Measurements from ENCODE around the gene TMC4.
"Not testable (repeated sequence)": the region's sequence is repeated elsewhere in the genome, so short reads cannot be mapped to it uniquely, and the experiment has no call there.

Gene TMC4

GRCh38 chr19:54179262-54179852, 6.4 kb upstream of the TMC4 start:
- TF ChIP-seq POLR2A (IDR thresholded peaks at IDR 0.05; ENCODE audit: low read depth, low read length): no peak
- FAIRE-seq: no peak
- no peak for DNase-seq (ENCODE audit: insufficient read length, low spot score)

DNA sequence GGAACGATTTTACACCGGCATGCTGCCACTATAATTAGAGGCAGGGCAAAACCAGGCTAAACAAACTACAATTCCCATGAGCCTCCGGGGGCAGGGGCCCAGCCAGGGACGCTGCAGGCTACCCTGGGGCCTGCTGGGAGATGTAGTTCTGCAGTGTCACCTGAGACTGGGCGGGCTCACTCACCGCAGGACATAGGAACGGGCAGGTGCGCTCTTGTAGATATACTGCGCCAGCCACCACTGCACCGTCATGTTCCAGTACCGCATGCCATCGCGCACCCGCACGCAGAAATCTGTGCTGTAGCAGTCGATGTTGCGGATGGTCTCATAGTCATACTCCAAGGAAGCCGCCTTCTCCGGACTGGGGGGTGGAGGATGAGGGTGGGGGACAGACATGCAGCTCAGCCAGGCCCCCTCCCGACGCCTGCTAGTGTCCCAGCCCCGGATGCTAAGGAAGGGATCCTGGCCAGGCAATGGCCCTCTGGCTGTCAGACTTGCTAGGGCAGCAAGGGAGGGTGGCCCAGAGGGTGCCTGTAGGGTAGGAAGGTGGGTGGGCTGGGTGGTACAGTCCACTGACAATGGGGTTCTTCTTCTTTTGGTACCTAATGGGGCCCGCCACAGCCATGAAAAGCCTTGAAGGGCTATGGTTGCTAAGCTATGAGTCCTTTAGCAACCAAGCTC, 5.8 kb upstream of the TMC4 start:
- FAIRE-seq: no peak
- DNase-seq (ENCODE audit: insufficient read length, low spot score): no peak
- peak; percentile 15; the same call in 1 of the 2 replicates for TF ChIP-seq POLR2A (IDR thresholded peaks at IDR 0.05; ENCODE audit: low read depth, low read length)

DNA sequence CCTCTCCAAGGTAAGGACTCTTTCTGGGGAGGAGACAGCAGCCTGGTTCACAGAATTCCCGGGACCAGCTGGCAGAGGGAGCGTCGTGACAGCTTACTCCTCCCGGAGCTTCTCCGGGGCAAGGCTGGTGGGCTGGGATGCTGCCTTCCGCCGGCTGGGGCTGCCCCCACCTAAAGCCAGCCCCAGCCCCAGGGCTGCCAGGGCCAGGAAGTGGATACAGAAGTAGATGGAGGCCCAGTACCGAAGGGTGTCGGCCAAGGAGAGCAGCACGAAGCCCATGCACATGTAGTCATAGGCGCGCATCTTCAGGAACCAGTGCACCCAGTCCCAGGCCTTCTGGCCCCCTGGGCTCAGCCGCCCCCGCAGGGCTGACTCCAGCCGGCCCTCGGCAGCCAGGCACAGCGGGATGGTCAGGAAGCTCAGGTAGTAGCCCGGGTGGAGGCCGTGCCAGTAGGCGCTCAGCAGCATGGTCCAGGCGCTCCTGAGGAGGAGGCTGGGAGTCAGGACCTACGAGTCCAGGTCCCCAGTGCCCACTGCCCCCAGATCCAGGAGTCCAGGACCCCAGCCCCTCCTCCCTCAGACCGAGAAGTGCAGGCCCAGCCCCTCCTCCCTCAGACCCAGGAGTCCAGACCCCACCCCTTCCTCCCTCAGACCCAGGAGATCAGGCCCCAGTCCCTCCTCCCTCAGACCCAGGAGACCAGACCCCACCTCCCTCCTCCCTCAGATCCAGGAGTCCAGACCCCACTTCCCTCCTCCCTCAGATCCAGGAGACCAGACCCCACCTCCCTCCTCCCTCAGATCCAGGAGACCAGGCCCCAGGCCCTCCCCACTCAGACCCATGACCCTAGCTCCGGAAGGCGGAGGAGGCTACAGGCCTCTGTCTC, 1.2 kb upstream of the TMC4 start:
- FAIRE-seq (no peak), DNase-seq (ENCODE audit: insufficient read length, low spot score) (no peak)
- TF ChIP-seq POLR2A (IDR thresholded peaks at IDR 0.05; ENCODE audit: low read depth, low read length): no peak

- FAIRE-seq (no peak), DNase-seq (ENCODE audit: insufficient read length, low spot score) (no peak)
- no peak for TF ChIP-seq POLR2A (IDR thresholded peaks at IDR 0.05; ENCODE audit: low read depth, low read length)
Observed at GRCh38 chr19:54173359-54173699, 369 bp upstream of the TMC4 start.

GRCh38 chr19:54171736-54172431, 1.1 kb downstream of the TMC4 start:
- FAIRE-seq; DNase-seq (ENCODE audit: insufficient read length, low spot score): not testable (repeated sequence)

DNA sequence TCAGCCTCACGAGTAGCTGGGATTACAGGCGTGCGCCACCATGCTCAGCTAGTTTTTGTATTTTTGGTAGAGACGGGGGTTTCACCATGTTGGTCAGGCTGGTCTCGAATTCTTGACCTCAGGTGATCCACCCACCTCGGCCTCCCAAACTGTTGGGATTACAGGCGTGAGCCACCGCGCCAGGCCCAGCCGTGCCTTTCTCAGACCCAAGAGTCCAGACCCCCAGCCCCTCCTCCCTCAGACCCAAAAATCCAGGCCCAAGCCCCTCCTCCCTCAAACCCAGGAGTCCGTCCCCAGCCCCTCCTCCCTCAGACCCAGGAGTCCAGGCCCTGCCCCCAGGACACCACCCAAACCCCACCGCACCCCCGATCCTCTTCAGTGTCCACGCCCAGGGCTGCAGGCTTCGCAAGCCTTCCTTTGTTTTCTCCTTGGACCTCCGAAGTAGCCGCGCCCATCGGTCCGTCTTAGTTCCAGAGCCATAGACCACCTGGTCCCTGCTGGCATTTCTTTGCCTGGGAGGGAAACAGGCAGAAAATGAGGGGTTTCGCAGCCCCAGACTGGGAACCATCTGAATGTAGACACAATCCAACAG, 3.7 kb downstream of the TMC4 start:
- DNase-seq (ENCODE audit: insufficient read length, low spot score): no peak
- no peak for FAIRE-seq
- no peak for TF ChIP-seq POLR2A (IDR thresholded peaks at IDR 0.05; ENCODE audit: low read depth, low read length)

DNA sequence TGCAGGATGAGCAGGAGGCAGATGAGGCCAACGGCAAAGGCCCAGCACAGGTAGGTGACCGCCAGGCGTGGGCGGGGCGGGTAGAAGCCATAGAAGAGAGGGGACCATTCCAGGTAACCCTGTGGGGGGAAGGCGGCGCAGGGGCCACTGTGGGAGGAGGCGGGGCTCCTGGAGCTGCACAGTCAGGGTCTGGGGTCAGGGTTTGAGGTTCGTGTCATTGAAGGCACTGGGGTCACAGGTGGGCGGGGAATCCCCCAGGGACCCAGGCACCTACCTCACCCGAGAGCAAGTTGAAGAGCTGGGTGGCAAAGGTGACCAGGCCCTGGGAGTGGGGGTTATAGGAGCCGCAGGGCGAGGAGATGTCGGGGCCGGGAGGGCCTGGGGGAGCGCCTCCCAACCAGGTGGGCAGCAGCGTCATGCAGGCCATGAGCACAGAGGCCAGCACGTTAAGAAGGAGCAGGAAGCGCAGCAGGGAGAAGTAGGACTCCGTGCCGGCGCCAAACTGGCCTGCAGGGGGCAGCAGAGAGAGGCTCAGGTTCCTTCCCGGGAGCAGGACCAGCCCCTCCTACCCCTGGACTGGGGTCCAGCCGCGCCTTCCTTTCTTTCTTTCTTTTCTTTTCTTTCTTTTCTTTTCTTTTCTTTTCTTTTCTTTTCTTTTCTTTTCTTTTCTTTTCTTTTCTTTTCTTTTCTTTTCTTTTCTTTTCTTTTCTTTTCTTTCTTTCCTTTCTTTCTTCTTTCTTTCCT, 4.6 kb downstream of the TMC4 start:
- TF ChIP-seq POLR2A (IDR thresholded peaks at IDR 0.05; ENCODE audit: low read depth, low read length): no peak
- DNase-seq (ENCODE audit: insufficient read length, low spot score) (peak; percentile 99), FAIRE-seq (no peak)

- no peak for TF ChIP-seq POLR2A (IDR thresholded peaks at IDR 0.05; ENCODE audit: low read depth, low read length)
- FAIRE-seq: no peak
Observed at GRCh38 chr19:54165222-54165621, 7.7 kb downstream of the TMC4 start.

DNA sequence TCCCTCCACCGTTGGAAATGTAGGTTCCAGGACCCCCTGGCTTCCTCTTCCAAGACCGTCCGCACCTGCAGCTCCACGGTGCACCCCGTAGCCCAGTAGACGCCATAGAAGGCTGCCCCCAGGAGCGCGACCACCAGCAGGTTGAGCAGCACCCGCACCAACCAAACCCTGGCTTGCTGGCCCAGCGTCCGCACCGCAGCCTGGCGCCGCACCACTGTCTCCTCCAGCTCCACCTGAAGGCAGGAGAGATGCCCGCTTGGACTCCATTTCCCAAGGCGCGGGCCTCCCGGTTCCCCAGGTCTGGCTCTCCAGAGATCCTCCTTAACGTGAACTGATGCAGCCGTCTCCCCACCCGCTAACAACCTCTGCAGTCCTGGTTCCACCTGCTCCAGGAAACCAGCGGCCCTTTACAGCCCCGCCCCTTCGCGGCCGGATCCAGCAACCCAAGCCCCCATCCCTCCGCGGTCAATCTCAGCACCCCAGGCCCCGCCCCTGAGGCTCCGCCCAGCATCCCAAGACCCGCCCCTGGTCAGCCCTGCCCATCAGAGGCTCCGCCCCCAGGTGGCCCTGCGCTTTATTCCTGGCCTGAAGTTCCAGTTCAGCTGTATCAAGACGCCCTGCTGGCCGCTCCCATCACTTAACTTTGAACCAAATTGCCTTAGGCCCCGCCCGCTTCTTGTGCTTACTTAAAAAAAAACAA, 8.4 kb downstream of the TMC4 start:
- FAIRE-seq (no peak), DNase-seq (ENCODE audit: insufficient read length, low spot score) (no peak)
- no peak for TF ChIP-seq POLR2A (IDR thresholded peaks at IDR 0.05; ENCODE audit: low read depth, low read length)

More at GRCh38 chr19:54165222-54165621, 7.7 kb downstream of the TMC4 start:
- DNase-seq (ENCODE audit: insufficient read length, low spot score): no peak

- DNase-seq (ENCODE audit: insufficient read length, low spot score) (no peak), FAIRE-seq (no peak)
- TF ChIP-seq POLR2A (IDR thresholded peaks at IDR 0.05; ENCODE audit: low read depth, low read length): no peak
Observed at GRCh38 chr19:54162884-54163283, 10.1 kb downstream of the TMC4 start.

DNA sequence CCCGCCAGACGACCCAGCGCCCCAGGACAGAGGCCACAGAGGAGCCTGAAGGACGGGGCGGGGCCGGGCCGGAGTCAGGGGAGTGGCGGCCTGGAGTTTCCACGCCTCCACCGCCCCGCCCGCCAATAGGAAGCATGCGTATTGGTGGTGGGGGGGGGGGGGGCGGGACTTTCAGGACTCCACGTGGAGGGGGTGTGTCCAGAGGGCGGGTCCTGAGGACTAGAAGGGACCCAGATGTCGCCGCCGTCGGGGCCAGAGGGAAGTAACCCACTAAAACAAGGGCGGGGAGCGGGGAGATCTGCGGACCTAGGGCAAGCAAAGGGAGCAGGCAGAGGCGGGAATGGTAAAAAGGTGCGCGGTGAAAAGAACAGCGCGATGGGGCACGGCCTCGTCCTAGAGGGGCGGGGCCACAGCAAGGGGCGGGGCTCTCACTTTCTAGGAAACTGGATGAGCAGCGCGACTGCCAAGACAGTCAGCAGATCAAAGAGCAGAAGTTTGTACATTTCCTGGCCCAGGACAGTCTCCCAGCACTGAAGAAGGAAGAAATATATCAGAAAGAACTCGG, 10.6 kb downstream of the TMC4 start:
- FAIRE-seq (no peak), DNase-seq (ENCODE audit: insufficient read length, low spot score) (peak; percentile 58)
- TF ChIP-seq POLR2A (IDR thresholded peaks at IDR 0.05; ENCODE audit: low read depth, low read length): no peak

DNA sequence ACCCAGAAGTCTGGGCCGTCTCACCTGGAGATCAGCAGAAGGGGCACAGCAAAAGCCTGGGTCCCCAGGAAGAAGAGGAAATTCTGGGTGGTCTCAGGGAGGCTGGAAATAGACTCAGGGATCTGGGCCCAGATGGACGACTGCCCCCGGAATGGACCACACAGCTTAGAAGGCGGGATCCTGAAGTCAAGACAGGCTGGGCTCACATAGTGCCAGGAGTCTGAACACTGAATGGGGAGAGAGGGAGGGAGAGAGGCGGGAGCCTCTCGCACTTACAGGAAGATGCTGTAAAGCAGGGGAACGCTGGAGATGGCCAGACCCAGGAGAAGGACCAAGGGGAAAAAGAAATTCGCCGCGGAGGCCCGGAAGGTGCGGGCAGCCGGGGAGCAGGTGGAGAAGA, 12.1 kb downstream of the TMC4 start:
- no peak for TF ChIP-seq POLR2A (IDR thresholded peaks at IDR 0.05; ENCODE audit: low read depth, low read length)
- no peak for DNase-seq (ENCODE audit: insufficient read length, low spot score)
- no peak for FAIRE-seq

All from H54 (cell line).